ENCODE results near the gene SHMT1.
"Not testable (repeated sequence)": the region's sequence is repeated elsewhere in the genome, so short reads cannot be mapped to it uniquely, and the experiment has no call there.

Gene SHMT1

GRCh38 chr17:18377437-18378204 lies 14.3 kb upstream of the SHMT1 start, which contains the start of gene EVPLL:
Gene EVPLL (plus strand): TSS chr17:18377778. CDS start chr17:18380938, 3,160 bp downstream.
- ChIA-PET POLR2A (no interaction called here), CTCF (interaction anchor here (0.7 kb wide), 1 partner anchor 154 kb away, joined by 3 read pairs; no protein-coding TSS in a partner anchor)
- H3K27ac ChIP-seq (ENCODE audit: extremely low read depth, low read depth, low read length): no peak within 1 kb of the TSS
- no peaks in the 10 kb centered on the region for H3K9me3 ChIP-seq (ENCODE audit: control insufficient read depth, insufficient read depth, low read depth, low read length)
- no peak within 1 kb of the TSS for H3K4me3 ChIP-seq (ENCODE audit: low read depth, low read length)
- TF ChIP-seq ZFHX2 (tag by site-specific recombination; conservative IDR thresholded peaks at IDR 0.05) (peak; percentile 38; the same call in 1 of the 2 replicates), ZNF2 (tag by site-specific recombination; IDR thresholded peaks at IDR 0.05) (no peak), KLF17 (tag by site-specific recombination; IDR thresholded peaks at IDR 0.05) (peak; percentile 51; the same call in 1 of the 2 replicates), EGR2 (tag by site-specific recombination; IDR thresholded peaks at IDR 0.05; ENCODE audit: low read depth) (peak; percentile 63)
- H3K4me1 ChIP-seq (ENCODE audit: control insufficient read depth, insufficient read depth, low read length): no peaks in the 10 kb centered on the region
- H3K36me3 ChIP-seq (ENCODE audit: control insufficient read depth in 2 of 2, insufficient read depth in 1 of 2, low read length in 2 of 2): no peaks in the 10 kb centered on the region

GRCh38 chr17:18374216-18374615 lies 10.9 kb upstream of the SHMT1 start:
- Histone ChIP-seq H3K36me3 (ENCODE audit: control insufficient read depth in 2 of 2, insufficient read depth in 1 of 2, low read length in 2 of 2) (no peaks in the 10 kb centered on the region), H3K4me1 (ENCODE audit: control insufficient read depth, insufficient read depth, low read length) (no peaks in the 10 kb centered on the region), H3K9me3 (ENCODE audit: control insufficient read depth, insufficient read depth, low read depth, low read length) (no peaks in the 10 kb centered on the region), H3K4me3 (ENCODE audit: low read depth, low read length) (no peak overlapping the region), H3K27ac (ENCODE audit: extremely low read depth, low read depth, low read length) (no peak overlapping the region)
- TF ChIP-seq ZNF426 (tag by site-specific recombination; IDR thresholded peaks at IDR 0.05) (no peak), ZNF600 (tag by site-specific recombination; IDR thresholded peaks at IDR 0.05) (no peak), IKZF3 (tag by site-specific recombination; IDR thresholded peaks at IDR 0.05) (no peak), ZNF585B (tag by site-specific recombination; IDR thresholded peaks at IDR 0.05) (no peak), ZNF121 (tag by site-specific recombination; IDR thresholded peaks at IDR 0.05) (peak; percentile 71; the same call in 1 of the 2 replicates), ZNF214 (tag by site-specific recombination; IDR thresholded peaks at IDR 0.05; ENCODE audit: borderline replicate concordance) (no peak), ZNF354C (tag by site-specific recombination; IDR thresholded peaks at IDR 0.05; ENCODE audit: borderline replicate concordance, low read depth) (no peak)
- CTCF ChIA-PET: interaction anchor here (1.1 kb wide), 1 partner anchor 252 kb away, joined by 3 read pairs; no protein-coding TSS in a partner anchor
- POLR2A ChIA-PET: interaction anchor here (0.7 to 1.9 kb wide), 2 partner anchors 11 to 251 kb away, joined by 4 to 5 read pairs; partner anchors contain the start of gene SHMT1

GRCh38 chr17:18373181-18373580 lies 9.8 kb upstream of the SHMT1 start:
- not testable (repeated sequence) for H3K4me3 ChIP-seq (ENCODE audit: low read depth, low read length); H3K4me1 ChIP-seq (ENCODE audit: control insufficient read depth, insufficient read depth, low read length); H3K27ac ChIP-seq (ENCODE audit: extremely low read depth, low read depth, low read length); H3K36me3 ChIP-seq (ENCODE audit: control insufficient read depth in 2 of 2, insufficient read depth in 1 of 2, low read length in 2 of 2); H3K9me3 ChIP-seq (ENCODE audit: control insufficient read depth, insufficient read depth, low read depth, low read length)
- ChIA-PET CTCF (interaction anchor here (1.1 kb wide), 1 partner anchor 9 kb away, joined by 3 read pairs; no protein-coding TSS in a partner anchor), POLR2A (interaction anchor here (1.9 kb wide), 1 partner anchor 10 kb away, joined by 5 read pairs; the partner anchor contains the start of gene SHMT1)
- peak; percentile 36; the same call in 1 of the 2 replicates for TF ChIP-seq ZFHX2 (tag by site-specific recombination; conservative IDR thresholded peaks at IDR 0.05)
- TF ChIP-seq ZNF394 (tag by site-specific recombination; IDR thresholded peaks at IDR 0.05; ENCODE audit: borderline replicate concordance): 0 out of 2 replicates have a peak, but pooled peaks have one; percentile 14
- TF ChIP-seq EGR2 (tag by site-specific recombination; IDR thresholded peaks at IDR 0.05; ENCODE audit: low read depth): peak; percentile 48; the same call in 1 of the 2 replicates

GRCh38 chr17:18371455-18371854 lies 8.1 kb upstream of the SHMT1 start:
- CTCF ChIA-PET: no interaction called here
- H3K4me3 ChIP-seq (ENCODE audit: low read depth, low read length): no peak overlapping the region
- H3K27ac ChIP-seq (ENCODE audit: extremely low read depth, low read depth, low read length): no peak overlapping the region
- no peaks in the 10 kb centered on the region for H3K4me1 ChIP-seq (ENCODE audit: control insufficient read depth, insufficient read depth, low read length)
- no peaks in the 10 kb centered on the region for H3K9me3 ChIP-seq (ENCODE audit: control insufficient read depth, insufficient read depth, low read depth, low read length)
- POLR2A ChIA-PET: no interaction called here
- no peaks in the 10 kb centered on the region for H3K36me3 ChIP-seq (ENCODE audit: control insufficient read depth in 2 of 2, insufficient read depth in 1 of 2, low read length in 2 of 2)
- TF ChIP-seq ZIC2 (tag by site-specific recombination; IDR thresholded peaks at IDR 0.05) (no peak), ZNF24 (tag by site-specific recombination; IDR thresholded peaks at IDR 0.05) (no peak), GLIS2 (tag by site-specific recombination; IDR thresholded peaks at IDR 0.05) (no peak), HIC1 (tag by site-specific recombination; IDR thresholded peaks at IDR 0.05) (no peak), ZBTB20 (tag by site-specific recombination; IDR thresholded peaks at IDR 0.05) (no peak), ZSCAN23 (tag by site-specific recombination; IDR thresholded peaks at IDR 0.05) (no peak), ZFP37 (tag by site-specific recombination; IDR thresholded peaks at IDR 0.05) (no peak), WT1 (tag by site-specific recombination; IDR thresholded peaks at IDR 0.05) (no peak), ZNF140 (tag by site-specific recombination; IDR thresholded peaks at IDR 0.05) (no peak), ZNF514 (tag by site-specific recombination; IDR thresholded peaks at IDR 0.05) (no peak), ATF2 (tag by site-specific recombination; IDR thresholded peaks at IDR 0.05; ENCODE audit: low read depth) (no peak)

Measured in HEK293 (cell line).